Gastrocnemius medialis (tissue), 4 donors: ENCODE measurements around the gene DIAPH1. TPM values are rescaled to one million over a fixed set of nuclear protein-coding genes. Genes with fewer than 3 reads are reported as not detected.
A peak's percentile ranks its signal among the peaks of the same experiment; 100 is the strongest.

Source experiments
- ATAC-seq, 2 donors: fragments of 150-250 bp; one replicate each; pipeline ENCODE4 v1.9.1; 2016
- DNase-seq, 2 donors: peaks; one replicate each; pipeline ENCODE4 v3.0.0-alpha.2; 2019
- H3K27ac ChIP-seq, 4 donors: fragments of 200-600 bp; sonication (generic); 1 replicate in 1 of 4; 2 replicates in 3 of 4; pipeline ENCODE4 v1.5.1; 2016 to 2018; ENCODE audit warnings: mild to moderate bottlenecking in 2 of 4, moderate library complexity in 1 of 4
- H3K27me3 ChIP-seq, 3 donors: fragments of 200-600 bp; sonication (generic) in 2 of 3; 1 replicate in 1 of 3; 2 replicates in 2 of 3; pipeline versions ENCODE4 v1.5.1 to v1.6.0; 2016 to 2019; ENCODE audit warnings: mild to moderate bottlenecking in 1 of 3, moderate library complexity in 1 of 3
- H3K36me3 ChIP-seq, 2 donors: fragments of 200-600 bp; sonication (generic) in 1 of 2; one replicate each; pipeline ENCODE4 v1.5.1; 2017 to 2018
- H3K4me1 ChIP-seq, 2 donors: fragments of 200-600 bp; sonication (generic) in 1 of 2; one replicate each; pipeline ENCODE4 v1.5.1; 2016 to 2017; ENCODE audit warnings: mild to moderate bottlenecking in 2 of 2
- H3K4me3 ChIP-seq, 4 donors: fragments of 200-600 bp; sonication (generic) in 3 of 4; 1 replicate in 1 of 4; 2 replicates in 3 of 4; pipeline ENCODE4 v1.5.1; 2016 to 2019; ENCODE audit warnings: mild to moderate bottlenecking in 2 of 4
- H3K9me3 ChIP-seq, 3 donors: fragments of 200-600 bp; sonication (generic) in 2 of 3; 1 replicate in 1 of 3; 2 replicates in 2 of 3; pipeline ENCODE4 v1.5.1; 2016 to 2019
- POLR2A ChIP-seq, 2 donors: fragments of 450-650 bp; IDR thresholded peaks; one replicate each; pipeline ENCODE4 v1.6.1; 2017; ENCODE audit warnings: antibody characterized with exemption in 2 of 2, mild to moderate bottlenecking in 2 of 2, moderate library complexity in 2 of 2
- in situ Hi-C, 4 donors: fragments of 200-750 bp; cut with MboI; loops; one replicate each; pipeline versions ENCODE4 v1.15.0 to v1.8.0; 2017; ENCODE audit warnings: low sequenced_read_pairs in 4 of 4
- intact Hi-C: fragments of 100-400 bp; cut with DNase I; formaldehyde crosslinking; loops from one replicate; pipeline ENCODE4 v1.15.1; 2023; ENCODE audit warnings: low total_unique reads
- total RNA-seq, 4 donors: library from RNA; depleted of rRNA; stranded (reverse); fragments of >200 nt; gene quantifications; one replicate each; pipeline versions ENCODE4 v1.1.0 to v1.2.3, GENCODE V29; 2016
- TF ChIP-seq, protein P1 (sequence below), 5 experiments: fragments of 450-650 bp in 3 of 5; fragments of 200-600 bp in 2 of 5; sonication (generic) in 2 of 5; IDR thresholded peaks in 4 of 5; conservative IDR thresholded peaks in 1 of 5; 1 replicate in 4 of 5; 2 replicates in 1 of 5; pipeline ENCODE4 v1.5.1; 2016 to 2019; ENCODE audit warnings: antibody characterized with exemption in 5 of 5, mild to moderate bottlenecking in 3 of 5, moderate library complexity in 3 of 5

Gene DIAPH1
- total RNA-seq, 4 donors from 2014 or later: 98.3 to 324 (median 214) TPM

DNA sequence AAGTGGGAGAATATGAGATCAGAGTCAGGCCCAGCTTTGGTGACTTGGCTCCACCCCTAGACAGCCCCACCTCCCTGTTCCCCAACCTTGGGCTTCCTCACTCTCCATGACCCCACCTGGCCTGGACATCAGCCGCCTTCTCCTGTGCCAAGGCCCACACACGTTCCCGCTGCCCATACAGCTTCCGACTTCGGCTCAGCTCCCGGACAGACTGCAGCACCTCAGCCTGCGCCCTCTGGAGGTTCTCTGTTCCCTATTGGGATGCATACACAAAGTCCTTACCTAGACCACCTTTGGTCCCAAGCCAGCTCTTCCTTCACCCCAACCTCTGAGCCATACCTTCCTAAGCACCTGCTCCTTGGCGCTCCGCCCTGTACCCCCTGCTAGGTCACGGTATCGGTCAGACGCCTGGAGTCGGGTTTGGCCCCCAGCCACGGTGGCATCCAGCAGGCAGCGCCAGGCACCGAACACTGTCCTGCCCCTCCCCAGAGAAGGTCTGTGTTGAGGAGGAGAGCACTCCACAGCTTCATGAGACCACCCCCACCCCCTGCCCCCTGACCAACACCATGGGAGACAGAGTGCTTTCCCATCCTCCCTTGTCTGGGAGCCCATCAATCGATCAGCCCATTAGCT is 30.4 kb upstream of the DIAPH1 start:
- H3K4me1 ChIP-seq: peaks cover 0 to 5% of the 10 kb centered on the region in 2 donors
- in situ Hi-C loops: no loop called here
- TF ChIP-seq, protein P1, sequence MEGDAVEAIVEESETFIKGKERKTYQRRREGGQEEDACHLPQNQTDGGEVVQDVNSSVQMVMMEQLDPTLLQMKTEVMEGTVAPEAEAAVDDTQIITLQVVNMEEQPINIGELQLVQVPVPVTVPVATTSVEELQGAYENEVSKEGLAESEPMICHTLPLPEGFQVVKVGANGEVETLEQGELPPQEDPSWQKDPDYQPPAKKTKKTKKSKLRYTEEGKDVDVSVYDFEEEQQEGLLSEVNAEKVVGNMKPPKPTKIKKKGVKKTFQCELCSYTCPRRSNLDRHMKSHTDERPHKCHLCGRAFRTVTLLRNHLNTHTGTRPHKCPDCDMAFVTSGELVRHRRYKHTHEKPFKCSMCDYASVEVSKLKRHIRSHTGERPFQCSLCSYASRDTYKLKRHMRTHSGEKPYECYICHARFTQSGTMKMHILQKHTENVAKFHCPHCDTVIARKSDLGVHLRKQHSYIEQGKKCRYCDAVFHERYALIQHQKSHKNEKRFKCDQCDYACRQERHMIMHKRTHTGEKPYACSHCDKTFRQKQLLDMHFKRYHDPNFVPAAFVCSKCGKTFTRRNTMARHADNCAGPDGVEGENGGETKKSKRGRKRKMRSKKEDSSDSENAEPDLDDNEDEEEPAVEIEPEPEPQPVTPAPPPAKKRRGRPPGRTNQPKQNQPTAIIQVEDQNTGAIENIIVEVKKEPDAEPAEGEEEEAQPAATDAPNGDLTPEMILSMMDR (IDR thresholded peaks at IDR 0.05 in 4 of 5, conservative IDR thresholded peaks at IDR 0.05 in 1 of 5): no peak
- TF ChIP-seq POLR2A (IDR thresholded peaks at IDR 0.05): no peak

DNA sequence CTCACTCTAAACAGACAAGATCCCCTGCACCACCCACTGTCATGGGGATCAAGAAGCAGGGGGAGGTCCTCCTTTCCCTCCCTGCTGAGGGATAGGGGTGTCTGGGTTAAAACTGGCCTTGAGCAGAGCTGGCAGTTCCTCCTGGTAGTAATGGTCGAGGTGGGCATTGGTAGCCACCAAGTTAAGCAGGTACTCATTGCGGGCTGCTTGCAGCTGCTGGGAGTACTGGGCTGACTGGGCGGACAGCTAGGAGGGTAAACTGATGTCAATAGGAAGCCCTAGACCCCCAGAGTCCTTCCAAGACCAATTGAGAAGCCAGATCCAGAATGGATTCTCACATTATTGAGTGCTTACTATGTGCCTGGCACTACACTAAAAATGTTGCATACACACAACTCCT is 29.1 kb upstream of the DIAPH1 start:
- Histone ChIP-seq H3K4me1 (peaks cover 0 to 5% of the 10 kb centered on the region in 2 donors), H3K36me3 (no peaks in the 10 kb centered on the region), H3K27ac (no peak overlapping the region), H3K27me3 (no peaks in the 10 kb centered on the region), H3K4me3 (no peak overlapping the region), H3K9me3 (no peaks in the 10 kb centered on the region)
- DNase-seq (no peak), ATAC-seq (no peak)
- TF ChIP-seq, protein P1 (IDR thresholded peaks at IDR 0.05 in 4 of 5, conservative IDR thresholded peaks at IDR 0.05 in 1 of 5): no peak
- no peak for TF ChIP-seq POLR2A (IDR thresholded peaks at IDR 0.05)
- intact Hi-C loops: no loop called here
- in situ Hi-C loops: no loop called here

More for the DNA sequence above, 30.4 kb upstream of the DIAPH1 start:
- intact Hi-C loops: no loop called here
- Histone ChIP-seq H3K4me3 (no peak overlapping the region), H3K27ac (no peak overlapping the region), H3K27me3 (no peaks in the 10 kb centered on the region), H3K9me3 (no peaks in the 10 kb centered on the region), H3K36me3 (no peaks in the 10 kb centered on the region)
- no peak for ATAC-seq
- no peak for DNase-seq

DNA sequence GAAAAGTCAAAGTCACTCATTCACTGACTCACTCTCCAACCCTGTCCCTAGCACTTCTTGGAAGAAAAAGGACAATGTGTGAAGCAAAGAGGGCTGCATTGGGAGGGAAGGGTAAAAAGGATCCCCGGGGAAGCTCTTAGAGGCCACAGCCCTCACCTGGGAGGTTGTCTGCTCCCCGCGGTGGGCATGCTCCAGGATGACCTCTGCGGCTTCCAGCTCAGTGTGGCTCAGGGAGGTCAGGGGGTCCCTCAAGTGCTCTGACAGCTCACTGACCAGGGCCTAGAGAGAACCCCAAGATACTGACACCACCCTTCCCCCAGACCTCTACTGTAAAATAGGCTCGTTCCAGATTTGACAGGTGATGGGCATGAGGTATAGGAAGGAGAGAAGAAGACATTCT is 28.4 kb upstream of the DIAPH1 start:
- peaks cover 0 to 5% of the 10 kb centered on the region in 2 donors for H3K4me1 ChIP-seq
- H3K27ac ChIP-seq: no peak overlapping the region
- ATAC-seq (no peak), DNase-seq (no peak)
- H3K9me3 ChIP-seq: no peaks in the 10 kb centered on the region
- no peak for TF ChIP-seq POLR2A (IDR thresholded peaks at IDR 0.05)
- TF ChIP-seq, protein P1 (IDR thresholded peaks at IDR 0.05 in 4 of 5, conservative IDR thresholded peaks at IDR 0.05 in 1 of 5): no peak
- H3K36me3 ChIP-seq: no peaks in the 10 kb centered on the region
- no peak overlapping the region for H3K4me3 ChIP-seq
- intact Hi-C loops (no loop called here), in situ Hi-C loops (no loop called here)
- H3K27me3 ChIP-seq: no peaks in the 10 kb centered on the region

DNA sequence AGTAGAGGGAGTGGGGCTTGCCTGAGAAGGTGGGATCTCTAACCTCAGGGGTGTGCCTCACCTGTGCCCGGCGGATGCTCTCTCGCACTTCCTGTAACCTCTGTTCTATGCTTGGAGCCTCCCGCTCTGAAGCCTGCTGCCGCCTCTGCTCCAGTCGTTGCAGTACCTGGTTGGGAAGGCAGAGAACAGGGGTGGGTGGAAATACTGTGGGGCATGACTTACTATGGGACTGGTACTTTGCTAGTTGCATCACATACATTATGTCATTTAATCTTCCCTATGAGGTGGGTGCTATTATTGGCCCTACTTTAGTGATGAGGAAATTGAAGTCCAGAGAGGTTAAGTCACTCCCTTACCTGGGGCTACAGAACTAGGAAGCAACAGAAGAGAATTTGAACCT is 27.2 kb upstream of the DIAPH1 start:
- Histone ChIP-seq H3K27me3 (no peaks in the 10 kb centered on the region), H3K27ac (no peak overlapping the region), H3K4me1 (peaks cover 0 to 5% of the 10 kb centered on the region in 2 donors), H3K4me3 (no peak overlapping the region), H3K9me3 (no peaks in the 10 kb centered on the region), H3K36me3 (no peaks in the 10 kb centered on the region)
- intact Hi-C loops: no loop called here
- ATAC-seq: peak in 1 of 2 donors; percentile 22
- no peak for DNase-seq
- TF ChIP-seq, protein P1 (IDR thresholded peaks at IDR 0.05 in 4 of 5, conservative IDR thresholded peaks at IDR 0.05 in 1 of 5): no peak
- no peak for TF ChIP-seq POLR2A (IDR thresholded peaks at IDR 0.05)
- in situ Hi-C loops: no loop called here
